NCI-H2107 treated with DMSO at 0.1 percent for 48 hours (cell line): ENCODE measurements around the gene PLPP1.

Source experiments
- DNase-seq: peaks from one replicate; lab custom pipeline; 2025; ENCODE audit not compliant: unreplicated experiment; lab: John Stamatoyannopoulos, UW

The PLPP1 gene

GRCh38 chr5:55413644-55414043 is 121.1 kb downstream of the PLPP1 start:
- DNase-seq = no peak

- no peak for DNase-seq
These were observed 122.9 kb downstream of the PLPP1 start for GRCh38 chr5:55411876-55412275.

- DNase-seq = no peak
These were observed 123.9 kb downstream of the PLPP1 start for GRCh38 chr5:55410845-55411244.

- no peak for DNase-seq
These were observed 125.0 kb downstream of the PLPP1 start for GRCh38 chr5:55409775-55410174.

GRCh38 chr5:55407984-55408383 is 126.8 kb downstream of the PLPP1 start:
- no peak for DNase-seq

GRCh38 chr5:55407059-55407684 is 127.6 kb downstream of the PLPP1 start:
- DNase-seq = no peak

GRCh38 chr5:55406292-55406691 is 128.5 kb downstream of the PLPP1 start:
- DNase-seq = peak; percentile 18

GRCh38 chr5:55402199-55402598 is 132.6 kb downstream of the PLPP1 start:
- DNase-seq = no peak

- DNase-seq = no peak
These were observed 141.1 kb downstream of the PLPP1 start for GRCh38 chr5:55393501-55394175.

GRCh38 chr5:55392669-55393068 is 142.1 kb downstream of the PLPP1 start:
- no peak for DNase-seq

- no peak for DNase-seq
These were observed 143.1 kb downstream of the PLPP1 start for GRCh38 chr5:55391707-55392106.

- DNase-seq = no peak
These were observed 146.9 kb downstream of the PLPP1 start for GRCh38 chr5:55387865-55388264.

- DNase-seq = no peak
These were observed 148.4 kb downstream of the PLPP1 start for GRCh38 chr5:55386356-55386755.

- no peak for DNase-seq
These were observed 148.9 kb downstream of the PLPP1 start for GRCh38 chr5:55385846-55386245.

GRCh38 chr5:55385227-55385626 is 149.5 kb downstream of the PLPP1 start:
- DNase-seq = no peak

- no peak for DNase-seq
These were observed 150.7 kb downstream of the PLPP1 start for GRCh38 chr5:55384072-55384471.

GRCh38 chr5:55383254-55383653 is 151.5 kb downstream of the PLPP1 start:
- DNase-seq = no peak

- DNase-seq = no peak
These were observed 157.0 kb downstream of the PLPP1 start for GRCh38 chr5:55377810-55378209.
